ENCODE measurements around the gene MINDY4.

Gene MINDY4

GRCh38 chr7:30812676-30813075 lies 41.5 kb downstream of the MINDY4 start:
- Mint-ChIP-seq H3K27ac (no peak overlapping the region), H3K36me3 (ENCODE audit: low read depth) (peaks cover 20% of the 10 kb centered on the region), H3K27me3 (ENCODE audit: low read depth) (peaks cover 2% of the 10 kb centered on the region), H3K9me3 (no peaks in the 10 kb centered on the region), H3K4me1 (peaks cover 21% of the 10 kb centered on the region), H3K4me3 (no peak overlapping the region)
- TF ChIP-seq, protein P1, sequence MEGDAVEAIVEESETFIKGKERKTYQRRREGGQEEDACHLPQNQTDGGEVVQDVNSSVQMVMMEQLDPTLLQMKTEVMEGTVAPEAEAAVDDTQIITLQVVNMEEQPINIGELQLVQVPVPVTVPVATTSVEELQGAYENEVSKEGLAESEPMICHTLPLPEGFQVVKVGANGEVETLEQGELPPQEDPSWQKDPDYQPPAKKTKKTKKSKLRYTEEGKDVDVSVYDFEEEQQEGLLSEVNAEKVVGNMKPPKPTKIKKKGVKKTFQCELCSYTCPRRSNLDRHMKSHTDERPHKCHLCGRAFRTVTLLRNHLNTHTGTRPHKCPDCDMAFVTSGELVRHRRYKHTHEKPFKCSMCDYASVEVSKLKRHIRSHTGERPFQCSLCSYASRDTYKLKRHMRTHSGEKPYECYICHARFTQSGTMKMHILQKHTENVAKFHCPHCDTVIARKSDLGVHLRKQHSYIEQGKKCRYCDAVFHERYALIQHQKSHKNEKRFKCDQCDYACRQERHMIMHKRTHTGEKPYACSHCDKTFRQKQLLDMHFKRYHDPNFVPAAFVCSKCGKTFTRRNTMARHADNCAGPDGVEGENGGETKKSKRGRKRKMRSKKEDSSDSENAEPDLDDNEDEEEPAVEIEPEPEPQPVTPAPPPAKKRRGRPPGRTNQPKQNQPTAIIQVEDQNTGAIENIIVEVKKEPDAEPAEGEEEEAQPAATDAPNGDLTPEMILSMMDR (IDR thresholded peaks at IDR 0.05; ENCODE audit: unreplicated experiment in 3 of 3) = no peak

DNA sequence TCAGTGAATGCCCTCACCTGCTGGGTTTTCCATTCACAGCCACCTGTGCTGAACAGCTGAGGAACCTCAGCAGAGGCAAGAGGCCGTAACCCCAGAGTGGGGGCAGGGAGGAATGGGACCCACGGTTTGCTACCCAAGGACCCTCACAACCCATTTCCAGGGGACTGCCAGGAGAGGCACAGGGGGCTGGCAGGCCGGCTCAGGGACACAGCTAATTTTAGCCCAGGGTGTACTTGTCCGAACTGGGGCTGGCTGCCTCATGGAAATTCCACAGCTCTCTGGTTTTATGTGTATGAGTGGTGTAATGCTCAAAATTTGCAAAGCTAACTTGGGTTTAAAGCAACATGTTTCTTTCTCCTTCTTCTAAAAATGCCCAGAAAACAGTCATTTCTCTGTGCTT lies 42.2 kb downstream of the MINDY4 start:
- no peaks in the 10 kb centered on the region for H3K9me3 Mint-ChIP-seq
- peaks cover 16% of the 10 kb centered on the region for H3K36me3 Mint-ChIP-seq (ENCODE audit: low read depth)
- TF ChIP-seq, protein P1 (IDR thresholded peaks at IDR 0.05; ENCODE audit: unreplicated experiment in 3 of 3) = no peak
- H3K4me1 Mint-ChIP-seq = peaks cover 21% of the 10 kb centered on the region
- no peaks in the 10 kb centered on the region for H3K27me3 Mint-ChIP-seq (ENCODE audit: low read depth)
- H3K4me3 Mint-ChIP-seq = no peak overlapping the region
- no peak overlapping the region for H3K27ac Mint-ChIP-seq

DNA sequence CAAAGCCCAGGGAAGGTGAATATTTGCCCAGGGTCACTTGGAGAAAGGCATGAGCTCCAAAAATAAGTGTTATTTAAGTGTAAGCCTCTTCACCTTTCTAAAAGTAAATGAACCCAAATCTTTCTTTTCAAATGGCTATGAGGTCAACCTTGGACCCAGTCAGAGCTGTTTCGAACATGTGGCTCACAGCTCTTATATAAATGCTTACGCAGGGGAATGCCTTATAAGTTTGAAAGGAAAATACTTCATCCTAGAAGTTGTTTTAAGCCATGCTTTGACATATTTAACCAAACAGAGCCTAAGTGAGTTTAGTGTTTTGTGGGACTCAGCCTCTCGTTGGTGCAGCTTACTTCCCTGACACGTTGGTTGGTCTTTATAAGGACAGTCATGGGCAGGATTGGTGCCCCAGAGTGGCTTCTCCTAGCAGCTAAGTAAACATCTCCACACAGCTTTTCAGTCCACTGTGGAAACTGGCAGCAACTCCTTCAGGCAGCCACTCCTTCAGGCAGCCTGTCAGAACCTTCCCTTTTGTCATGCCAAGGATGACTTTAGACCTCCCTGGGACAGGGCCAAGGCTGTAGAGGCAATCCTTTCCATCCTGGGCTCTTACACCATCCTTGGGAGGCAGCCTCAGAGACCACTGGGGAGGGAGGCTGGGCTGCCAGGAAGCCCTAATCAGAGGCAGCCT lies 43.6 kb downstream of the MINDY4 start:
- TF ChIP-seq, protein P1 (IDR thresholded peaks at IDR 0.05; ENCODE audit: unreplicated experiment in 3 of 3) = no peak
- H3K27me3 Mint-ChIP-seq (ENCODE audit: low read depth) = no peaks in the 10 kb centered on the region
- no peak overlapping the region for H3K27ac Mint-ChIP-seq
- H3K4me3 Mint-ChIP-seq = no peak overlapping the region
- H3K4me1 Mint-ChIP-seq = peaks cover 21% of the 10 kb centered on the region
- H3K9me3 Mint-ChIP-seq = no peaks in the 10 kb centered on the region
- H3K36me3 Mint-ChIP-seq (ENCODE audit: low read depth) = peaks cover 13% of the 10 kb centered on the region

DNA sequence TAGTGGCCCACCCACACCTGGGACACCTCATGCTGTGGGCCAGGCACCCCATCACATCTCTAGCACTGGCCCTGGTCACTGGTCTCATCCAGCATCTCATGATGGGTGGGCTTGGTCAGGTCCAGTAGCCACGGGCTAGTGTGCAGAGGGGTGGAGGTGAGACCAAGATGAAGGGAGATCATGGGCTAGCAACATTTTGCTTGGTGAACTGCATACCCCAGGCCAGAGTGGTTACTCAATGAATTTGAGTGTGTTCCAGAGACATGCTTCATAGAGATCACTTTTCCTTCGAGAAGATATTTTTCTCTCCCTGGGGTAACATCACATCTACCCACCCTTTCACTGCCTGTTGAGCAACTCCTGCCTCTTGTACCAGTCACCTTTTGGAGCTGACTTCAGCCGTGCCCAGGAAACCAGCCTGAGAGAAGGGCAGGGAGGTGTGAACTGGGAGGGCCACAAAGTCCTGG lies 44.2 kb downstream of the MINDY4 start:
- Mint-ChIP-seq H3K9me3 (peaks cover 3% of the 10 kb centered on the region), H3K36me3 (ENCODE audit: low read depth) (peaks cover 13% of the 10 kb centered on the region), H3K4me3 (no peak overlapping the region), H3K27me3 (ENCODE audit: low read depth) (no peaks in the 10 kb centered on the region), H3K27ac (peak overlapping the region in 1 of 3 experiments; percentile 79), H3K4me1 (peaks cover 21% of the 10 kb centered on the region)
- TF ChIP-seq, protein P1 (IDR thresholded peaks at IDR 0.05; ENCODE audit: unreplicated experiment in 3 of 3) = no peak

GRCh38 chr7:30815951-30816644 lies 44.9 kb downstream of the MINDY4 start:
- peaks cover 21% of the 10 kb centered on the region for H3K4me1 Mint-ChIP-seq
- no peaks in the 10 kb centered on the region for H3K27me3 Mint-ChIP-seq (ENCODE audit: low read depth)
- H3K9me3 Mint-ChIP-seq = peaks cover 3% of the 10 kb centered on the region
- H3K27ac Mint-ChIP-seq = peak overlapping the region; percentile 25 to 79 (median 54)
- H3K4me3 Mint-ChIP-seq = no peak overlapping the region
- TF ChIP-seq, protein P1 (IDR thresholded peaks at IDR 0.05; ENCODE audit: unreplicated experiment in 3 of 3) = no peak
- peaks cover 13% of the 10 kb centered on the region for H3K36me3 Mint-ChIP-seq (ENCODE audit: low read depth)

All from nephron (organoid).